NOMO-1 (cell line): ENCODE results near the gene DEDD2.

ENCODE experiments used
- DNase-seq, 2 experiments: peaks; one replicate each; lab custom pipeline; 2025; ENCODE audit not compliant: unreplicated experiment in 2 of 2; lab: John Stamatoyannopoulos, UW

DEDD2 gene

GRCh38 chr19:42248270-42249148 lies 31.0 kb upstream of the DEDD2 start:
- DNase-seq = no peak

GRCh38 chr19:42247640-42248199 lies 30.2 kb upstream of the DEDD2 start:
- no peak for DNase-seq

GRCh38 chr19:42246922-42247639 lies 29.6 kb upstream of the DEDD2 start:
- no peak for DNase-seq

DNA sequence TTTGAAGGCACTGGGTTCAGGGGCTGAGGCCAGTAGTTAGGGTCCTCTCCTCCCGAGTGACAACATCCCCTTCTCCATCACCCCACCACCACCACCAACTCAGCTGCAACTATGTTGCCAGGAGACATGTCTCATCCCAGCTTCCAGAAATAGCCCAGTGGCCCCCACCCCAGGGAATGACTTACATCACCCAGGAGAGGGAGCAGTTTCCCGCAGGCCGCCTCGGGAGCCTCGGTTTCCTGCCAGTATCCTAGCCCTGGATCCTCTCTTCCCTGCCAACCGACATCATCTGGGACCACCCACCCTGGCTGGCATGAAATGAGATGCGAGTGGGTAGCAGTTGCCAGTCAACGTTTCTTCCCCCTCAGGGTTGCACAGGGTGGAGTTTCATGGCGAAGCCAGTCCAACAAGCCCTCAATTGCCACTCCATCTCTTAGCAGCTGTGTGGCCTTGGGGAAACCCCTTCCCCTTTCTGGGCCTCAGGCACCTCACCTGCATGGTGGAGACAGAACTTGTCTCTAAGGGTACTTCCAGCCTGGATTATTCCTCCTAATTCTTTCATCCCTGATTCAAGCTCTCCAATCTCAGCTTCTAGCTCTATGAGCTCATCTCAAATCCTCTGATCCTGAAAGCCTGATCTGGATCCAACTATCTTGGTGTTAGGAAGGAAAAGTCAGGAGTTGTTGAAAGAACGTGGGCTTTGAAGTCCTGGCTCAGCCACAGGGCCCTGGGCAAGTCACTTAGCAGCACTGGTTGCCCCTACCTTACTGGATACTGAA lies 28.9 kb upstream of the DEDD2 start:
- DNase-seq = no peak

DNA sequence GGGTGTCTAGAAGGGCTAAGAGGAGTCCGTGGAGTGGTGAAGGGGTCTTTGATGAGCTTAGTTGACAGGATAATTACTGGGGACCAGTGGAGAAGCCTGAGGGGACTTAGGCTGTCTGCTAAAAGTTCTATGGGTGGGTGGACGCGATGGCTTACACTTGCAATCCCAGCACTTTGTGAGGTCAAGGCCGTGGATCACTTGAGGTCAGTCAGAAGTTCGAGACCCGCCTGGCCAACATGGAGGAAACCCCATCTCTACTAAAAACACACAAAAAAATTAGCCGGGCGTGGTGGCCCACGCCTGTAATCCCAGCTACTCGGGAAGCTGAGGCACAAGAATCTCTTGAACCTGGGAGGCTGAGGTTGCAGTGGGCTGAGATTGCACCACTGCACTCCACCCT lies 27.8 kb upstream of the DEDD2 start:
- DNase-seq = no peak

- DNase-seq = peak; percentile 95
Measured at GRCh38 chr19:42244347-42245220, 27.1 kb upstream of the DEDD2 start.

DNA sequence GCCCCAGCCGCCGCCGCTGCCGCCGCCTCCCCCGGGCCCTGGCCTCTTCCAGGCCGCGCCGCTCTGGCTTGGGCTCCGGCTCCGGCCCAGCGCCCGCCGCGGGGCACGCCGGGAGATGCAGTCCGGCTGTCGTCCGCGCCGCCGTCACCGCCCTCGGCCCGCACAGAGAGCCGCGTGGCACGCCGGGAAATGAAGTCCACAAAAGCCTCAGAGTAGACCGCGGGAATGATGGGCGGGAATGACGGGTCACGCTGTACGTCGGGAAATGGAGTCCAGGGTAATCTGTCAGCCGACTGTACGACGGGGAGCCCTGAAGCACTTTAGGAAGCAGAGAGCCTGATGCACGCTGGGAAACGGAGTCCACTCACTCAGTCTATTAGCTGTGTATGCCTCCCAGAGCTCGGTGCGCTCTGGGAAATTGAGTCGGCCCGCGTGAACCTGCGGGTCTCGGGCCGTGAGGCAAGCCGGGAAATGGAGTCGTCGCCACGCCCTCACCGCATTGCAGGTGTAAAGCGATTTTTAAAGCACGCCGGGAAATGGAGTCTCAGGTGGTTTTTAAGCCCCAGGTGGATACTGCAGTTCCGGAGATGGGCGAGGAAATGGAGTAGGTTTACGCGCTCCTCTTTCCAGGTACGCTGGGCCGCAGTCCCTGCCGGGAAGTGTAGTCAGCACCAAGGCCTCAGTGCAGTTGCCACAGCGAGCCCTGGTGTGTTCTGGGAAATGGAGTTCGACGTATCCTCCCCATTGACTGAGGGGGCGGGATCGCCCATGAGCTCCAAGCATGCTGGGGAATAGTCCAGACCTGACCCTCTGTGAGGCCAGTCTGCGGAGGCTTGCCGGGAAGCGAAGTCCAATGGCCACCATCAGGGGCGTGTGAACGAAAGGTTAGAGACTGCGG lies 25.3 kb upstream of the DEDD2 start, which contains the start of gene GSK3A:
Gene GSK3A, minus strand, starts transcription at position 91 of the 898 bp plus-strand sequence. CDS start 137 bp downstream, outside the sequence.
- peak; percentile 97 to 99 for DNase-seq

GRCh38 chr19:42242069-42242511 lies 24.6 kb upstream of the DEDD2 start:
- DNase-seq = no peak

DNA sequence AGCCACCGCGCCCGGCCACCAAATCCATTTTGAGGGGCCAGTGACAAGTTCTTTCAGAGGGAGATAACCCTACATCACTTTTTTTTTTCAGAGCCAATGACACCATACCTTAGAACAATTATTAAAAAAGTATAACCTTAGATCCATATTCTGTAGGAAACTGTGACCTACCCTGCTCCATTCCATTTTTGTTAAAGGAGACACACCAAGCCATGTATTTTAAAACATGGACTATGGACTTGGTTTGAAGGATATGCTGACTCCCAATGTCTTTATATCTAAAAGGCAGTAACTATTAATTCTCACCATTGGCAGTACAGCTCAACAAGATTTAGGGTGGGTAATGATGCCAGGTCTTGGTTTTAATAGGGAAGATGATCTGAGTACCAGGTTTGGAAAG lies 23.8 kb upstream of the DEDD2 start:
- no peak for DNase-seq

- DNase-seq = no peak
Measured at GRCh38 chr19:42239544-42240220, 22.2 kb upstream of the DEDD2 start.

DNA sequence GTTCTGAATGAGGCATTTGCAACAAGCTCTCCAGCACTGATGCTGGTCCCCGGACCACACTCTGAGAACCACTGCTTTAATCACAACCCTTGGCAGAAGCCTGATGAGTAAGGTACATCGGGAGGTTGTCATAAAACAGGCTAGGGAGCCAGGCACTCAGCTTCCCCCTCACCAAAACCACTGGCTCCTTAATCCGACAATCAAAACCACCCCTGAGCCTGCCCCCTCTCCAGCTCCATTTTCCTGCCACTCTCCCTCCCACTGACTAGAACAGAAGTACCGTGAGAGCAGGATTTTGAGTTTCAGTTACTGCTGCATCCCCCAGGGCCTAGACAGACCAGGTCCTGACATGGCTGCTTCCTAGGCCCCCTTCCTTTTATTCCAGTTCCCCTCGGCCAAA lies 17.7 kb upstream of the DEDD2 start:
- no peak for DNase-seq

DNA sequence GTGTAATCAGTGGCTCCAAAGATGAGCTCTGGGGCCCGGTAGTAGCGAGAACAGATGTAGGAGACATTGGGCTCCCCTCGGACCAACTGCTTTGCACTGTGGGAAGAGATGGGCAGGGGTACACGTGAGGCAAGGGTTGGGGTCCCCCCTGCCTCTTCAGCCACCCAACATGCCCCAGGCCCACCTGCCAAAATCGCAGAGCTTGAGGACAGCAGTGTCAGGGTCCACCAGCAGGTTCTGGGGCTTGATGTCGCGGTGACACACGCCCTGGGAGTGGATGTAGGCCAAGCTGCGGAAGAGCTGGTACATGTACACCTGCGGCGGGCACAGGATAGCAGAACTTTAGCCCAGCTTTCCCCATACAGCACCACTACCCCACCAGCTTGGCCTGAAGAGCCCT lies 16.9 kb upstream of the DEDD2 start:
- no peak for DNase-seq

DNA sequence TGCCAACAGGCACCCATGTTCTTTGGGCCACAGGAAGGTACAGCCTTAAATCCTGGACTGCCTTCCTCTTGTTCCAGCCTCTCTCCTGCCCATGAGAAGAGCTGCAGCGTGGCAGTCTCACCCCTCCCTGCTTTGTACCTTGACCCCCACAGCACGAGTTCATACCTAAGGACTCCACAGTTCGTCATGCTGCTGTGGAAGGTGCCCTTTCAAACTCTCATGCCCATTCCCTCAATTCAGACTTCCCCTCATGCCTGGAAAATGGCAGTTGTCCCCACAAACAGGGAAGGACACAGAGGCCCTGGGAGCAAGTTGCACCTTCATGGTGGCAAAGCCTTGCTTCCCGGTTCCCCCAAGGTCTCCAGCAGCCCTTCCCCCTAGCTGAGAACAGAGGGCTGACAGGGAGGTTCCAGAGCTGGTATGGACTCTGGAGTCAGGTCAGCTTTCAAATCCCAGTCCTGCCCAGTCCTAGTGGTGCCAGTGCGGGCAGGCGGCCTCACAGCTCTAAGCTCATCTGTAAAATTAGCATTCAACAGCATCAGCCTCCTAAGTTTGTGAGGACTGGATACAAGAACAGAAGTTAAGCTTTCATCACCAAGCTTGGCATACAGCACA lies 16.3 kb upstream of the DEDD2 start:
- no peak for DNase-seq

DNA sequence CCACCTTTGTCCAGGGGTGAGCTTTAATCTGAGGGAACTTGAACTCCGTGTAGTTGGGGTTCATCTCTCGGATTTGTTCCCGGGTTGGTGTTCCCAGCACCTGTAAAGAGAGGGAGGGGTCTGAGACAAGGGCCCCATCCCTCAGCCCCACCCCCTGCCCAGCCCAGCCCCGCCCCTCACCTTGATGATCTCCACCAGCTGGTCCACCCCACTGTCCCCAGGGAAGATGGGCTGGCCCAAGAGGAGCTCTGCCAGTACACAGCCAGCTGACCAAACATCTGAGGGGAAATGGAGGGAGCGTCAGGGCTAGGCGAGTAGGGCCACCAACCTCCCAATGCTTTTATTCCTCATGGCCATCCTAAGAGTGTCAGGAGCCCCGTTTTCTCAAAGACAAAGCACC lies 15.6 kb upstream of the DEDD2 start:
- DNase-seq = no peak

GRCh38 chr19:42232435-42232834 lies 15.0 kb upstream of the DEDD2 start:
- no peak for DNase-seq

GRCh38 chr19:42230571-42230970 lies 13.1 kb upstream of the DEDD2 start:
- no peak for DNase-seq

- DNase-seq = no peak
Measured at GRCh38 chr19:42229855-42230351, 12.4 kb upstream of the DEDD2 start.
